GM12892 (cell line): ENCODE results near the gene GDI2.

Experiments
- DNase-seq: peaks from one replicate; pipeline ENCODE4 v3.0.0; 2011; ENCODE audit not compliant: insufficient read length
- FAIRE-seq: peaks from 2 replicates; lab custom pipeline; 2011; peaks lifted over from hg19 to GRCh38; lab: Jason Lieb, UNC
- POLR2A ChIP-seq: IDR thresholded peaks from 2 replicates; pipeline ENCODE4 v1.6.1; 2011; ENCODE audit warnings: low read depth, low read length, control low read depth
- POLR2AphosphoS5 ChIP-seq: IDR thresholded peaks from 2 replicates; pipeline ENCODE4 v1.6.1; 2011; ENCODE audit warnings: low read depth, low read length, control low read depth
- TAF1 ChIP-seq: IDR thresholded peaks from 2 replicates; pipeline ENCODE4 v1.6.1; 2011; ENCODE audit warnings: low read depth, mild to moderate bottlenecking, control low read depth, low read length, borderline replicate concordance

Gene GDI2

GRCh38 chr10:5752301-5752871 lies 60.8 kb downstream of the GDI2 start:
- DNase-seq (no peak), FAIRE-seq (no peak)
- TF ChIP-seq POLR2A: no peak
- TF ChIP-seq POLR2AphosphoS5: no peak
- TF ChIP-seq TAF1: no peak

GRCh38 chr10:5751601-5752253 lies 61.5 kb downstream of the GDI2 start:
- no peak for TF ChIP-seq TAF1
- TF ChIP-seq POLR2A: no peak
- TF ChIP-seq POLR2AphosphoS5: no peak
- no peak for FAIRE-seq
- no peak for DNase-seq

- DNase-seq (no peak), FAIRE-seq (no peak)
- no peak for TF ChIP-seq POLR2AphosphoS5
- TF ChIP-seq TAF1: no peak
- TF ChIP-seq POLR2A: no peak
Measured at GRCh38 chr10:5748394-5748803, 64.8 kb downstream of the GDI2 start.

GRCh38 chr10:5746197-5746596 lies 67.0 kb downstream of the GDI2 start:
- no peak for TF ChIP-seq POLR2A
- no peak for TF ChIP-seq TAF1
- no peak for TF ChIP-seq POLR2AphosphoS5
- no peak for DNase-seq
- no peak for FAIRE-seq

GRCh38 chr10:5744849-5745248 lies 68.4 kb downstream of the GDI2 start:
- FAIRE-seq: no peak
- TF ChIP-seq POLR2A: no peak
- TF ChIP-seq POLR2AphosphoS5: no peak
- TF ChIP-seq TAF1: no peak
- DNase-seq: no peak

- DNase-seq (no peak), FAIRE-seq (no peak)
- TF ChIP-seq POLR2AphosphoS5 (no peak), POLR2A (no peak), TAF1 (no peak)
Measured at GRCh38 chr10:5743736-5744135, 69.5 kb downstream of the GDI2 start.

- TF ChIP-seq POLR2A: no peak
- TF ChIP-seq TAF1: no peak
- no peak for TF ChIP-seq POLR2AphosphoS5
- FAIRE-seq: no peak
- DNase-seq: no peak
Measured at GRCh38 chr10:5742116-5742515, 71.1 kb downstream of the GDI2 start.

GRCh38 chr10:5741276-5741675 lies 72.0 kb downstream of the GDI2 start:
- FAIRE-seq (no peak), DNase-seq (no peak)
- TF ChIP-seq TAF1 (no peak), POLR2A (no peak), POLR2AphosphoS5 (no peak)

- FAIRE-seq: peak; percentile 67
- TF ChIP-seq POLR2AphosphoS5: no peak
- no peak for TF ChIP-seq TAF1
- TF ChIP-seq POLR2A: no peak
- no peak for DNase-seq
Measured at GRCh38 chr10:5738427-5738826, 74.8 kb downstream of the GDI2 start.

GRCh38 chr10:5737352-5737751 lies 75.9 kb downstream of the GDI2 start:
- TF ChIP-seq POLR2A (no peak), TAF1 (no peak), POLR2AphosphoS5 (no peak)
- FAIRE-seq (no peak), DNase-seq (no peak)

GRCh38 chr10:5736591-5736990 lies 76.6 kb downstream of the GDI2 start:
- DNase-seq (no peak), FAIRE-seq (no peak)
- TF ChIP-seq POLR2A: no peak
- TF ChIP-seq POLR2AphosphoS5: no peak
- TF ChIP-seq TAF1: no peak

- no peak for FAIRE-seq
- TF ChIP-seq POLR2A: no peak
- TF ChIP-seq POLR2AphosphoS5: no peak
- TF ChIP-seq TAF1: no peak
- DNase-seq: no peak
Measured at GRCh38 chr10:5735119-5735518, 78.1 kb downstream of the GDI2 start.

GRCh38 chr10:5732141-5732540 lies 81.1 kb downstream of the GDI2 start:
- FAIRE-seq (peak; percentile 48), DNase-seq (no peak)
- TF ChIP-seq POLR2AphosphoS5: no peak
- TF ChIP-seq TAF1: no peak
- no peak for TF ChIP-seq POLR2A

GRCh38 chr10:5731559-5731958 lies 81.7 kb downstream of the GDI2 start:
- TF ChIP-seq POLR2A (no peak), TAF1 (no peak), POLR2AphosphoS5 (no peak)
- DNase-seq (no peak), FAIRE-seq (no peak)
